D721Med (cell line): Measurements from ENCODE around the gene LHX2.

ENCODE experiments used
- DNase-seq: peaks from one replicate; pipeline ENCODE4 v3.0.0; 2011; ENCODE audit warnings: low spot score; ENCODE audit not compliant: insufficient read length
- FAIRE-seq: peaks from 2 replicates; lab custom pipeline; 2011; peaks lifted over from hg19 to GRCh38; lab: Jason Lieb, UNC
- TF ChIP-seq, protein P1 (sequence below): IDR thresholded peaks from 2 replicates; pipeline ENCODE4 v1.5.1; 2012; ENCODE audit warnings: mild to moderate bottlenecking, control low read depth; ENCODE audit not compliant: insufficient read depth; ENCODE audit errors: missing control alignments

Gene LHX2

GRCh38 chr9:124075761-124076160, 64.2 kb downstream of the LHX2 start:
- no peak for DNase-seq
- TF ChIP-seq, protein P1, sequence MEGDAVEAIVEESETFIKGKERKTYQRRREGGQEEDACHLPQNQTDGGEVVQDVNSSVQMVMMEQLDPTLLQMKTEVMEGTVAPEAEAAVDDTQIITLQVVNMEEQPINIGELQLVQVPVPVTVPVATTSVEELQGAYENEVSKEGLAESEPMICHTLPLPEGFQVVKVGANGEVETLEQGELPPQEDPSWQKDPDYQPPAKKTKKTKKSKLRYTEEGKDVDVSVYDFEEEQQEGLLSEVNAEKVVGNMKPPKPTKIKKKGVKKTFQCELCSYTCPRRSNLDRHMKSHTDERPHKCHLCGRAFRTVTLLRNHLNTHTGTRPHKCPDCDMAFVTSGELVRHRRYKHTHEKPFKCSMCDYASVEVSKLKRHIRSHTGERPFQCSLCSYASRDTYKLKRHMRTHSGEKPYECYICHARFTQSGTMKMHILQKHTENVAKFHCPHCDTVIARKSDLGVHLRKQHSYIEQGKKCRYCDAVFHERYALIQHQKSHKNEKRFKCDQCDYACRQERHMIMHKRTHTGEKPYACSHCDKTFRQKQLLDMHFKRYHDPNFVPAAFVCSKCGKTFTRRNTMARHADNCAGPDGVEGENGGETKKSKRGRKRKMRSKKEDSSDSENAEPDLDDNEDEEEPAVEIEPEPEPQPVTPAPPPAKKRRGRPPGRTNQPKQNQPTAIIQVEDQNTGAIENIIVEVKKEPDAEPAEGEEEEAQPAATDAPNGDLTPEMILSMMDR: no peak
- no peak for FAIRE-seq

GRCh38 chr9:124077915-124078572, 66.5 kb downstream of the LHX2 start:
- FAIRE-seq (no peak), DNase-seq (no peak)
- TF ChIP-seq, protein P1: no peak

GRCh38 chr9:124078641-124079040, 67.1 kb downstream of the LHX2 start:
- FAIRE-seq: no peak
- TF ChIP-seq, protein P1: no peak
- DNase-seq: no peak

- no peak for DNase-seq
- TF ChIP-seq, protein P1: no peak
- no peak for FAIRE-seq
These were observed 67.8 kb downstream of the LHX2 start for GRCh38 chr9:124079176-124079925.

- FAIRE-seq (no peak), DNase-seq (no peak)
- TF ChIP-seq, protein P1: no peak
These were observed 71.1 kb downstream of the LHX2 start for GRCh38 chr9:124082622-124083021.
